ENCODE measurements around the gene YBEY. TPM values are rescaled to one million over a fixed set of nuclear protein-coding genes. Genes with fewer than 3 reads are reported as not detected.

Gene YBEY
- total and polyA plus RNA-seq, 2 of the 13 experiments (the other 11 are each of a cell fraction or from before 2014, with no cell fraction given), result 6.5 to 8.9 TPM

GRCh38 chr21:46324390-46325072, 38.4 kb downstream of the YBEY start (continued):
- TF ChIP-seq PRDM15 (CRISPR knock-in tag; IDR thresholded peaks at IDR 0.05) (peak; percentile 24; the same call in 1 of the 2 replicates), SALL2 (CRISPR knock-in tag; IDR thresholded peaks at IDR 0.05) (peak; percentile 42; the same call in 1 of the 2 replicates), CTCF (CRISPR knock-in tag; IDR thresholded peaks at IDR 0.05) (peak; percentile 2; the same call in 1 of the 2 replicates), ZBTB7B (CRISPR knock-in tag; IDR thresholded peaks at IDR 0.05) (no peak), TFDP1 (CRISPR knock-in tag; IDR thresholded peaks at IDR 0.05; ENCODE audit: borderline replicate concordance) (peak; percentile 63; the same call in 1 of the 2 replicates), E2F1 (CRISPR knock-in tag; IDR thresholded peaks at IDR 0.05) (peak; percentile 62; the same call in 1 of the 2 replicates), POLR2G (IDR thresholded peaks at IDR 0.05; ENCODE audit: low read depth, low read length) (peak; percentile 68), ZC3H13 (CRISPR knock-in tag; IDR thresholded peaks at IDR 0.05) (0 out of 2 replicates have a peak, but pooled peaks have one; percentile 48), MTF2 (CRISPR knock-in tag; IDR thresholded peaks at IDR 0.05; ENCODE audit: borderline replicate concordance) (0 out of 2 replicates have a peak, but pooled peaks have one; percentile 71), LCORL (IDR thresholded peaks at IDR 0.05) (no peak), LCORL (CRISPR knock-in tag; IDR thresholded peaks at IDR 0.05) (peak; percentile 34; the same call in 1 of the 2 replicates), HDAC1 (CRISPR knock-in tag; IDR thresholded peaks at IDR 0.05) (peak; percentile 65), SP5 (CRISPR knock-in tag; IDR thresholded peaks at IDR 0.05; ENCODE audit: borderline replicate concordance, low read depth) (0 out of 2 replicates have a peak, but pooled peaks have one; percentile 27), FOXP4 (CRISPR knock-in tag; IDR thresholded peaks at IDR 0.05) (0 out of 2 replicates have a peak, but pooled peaks have one; percentile 9), NKX3-1 (CRISPR knock-in tag; IDR thresholded peaks at IDR 0.05) (peak; percentile 57; the same call in 1 of the 2 replicates), HOMEZ (CRISPR knock-in tag; IDR thresholded peaks at IDR 0.05; ENCODE audit: low read depth) (no peak), HOXA3 (CRISPR knock-in tag; IDR thresholded peaks at IDR 0.05) (peak; percentile 5; the same call in 1 of the 2 replicates)
